Ishikawa (cell line): ENCODE data around the gene SH3RF1.

ENCODE experiments used
- CEBPB ChIP-seq: IDR thresholded peaks from 2 replicates; pipeline ENCODE4 v1.6.1; 2012
- CREB1 ChIP-seq: IDR thresholded peaks from 2 replicates; pipeline ENCODE4 v1.6.1; 2012; ENCODE audit warnings: low read depth
- EGR1 ChIP-seq: IDR thresholded peaks from 2 replicates; pipeline ENCODE4 v1.6.1; 2012
- EP300 ChIP-seq: IDR thresholded peaks from 2 replicates; pipeline ENCODE4 v1.6.1; 2012; ENCODE audit warnings: borderline replicate concordance
- FOXM1 ChIP-seq: IDR thresholded peaks from 2 replicates; pipeline ENCODE4 v1.6.1; 2012; ENCODE audit warnings: low read depth, borderline replicate concordance
- MAX ChIP-seq: IDR thresholded peaks from 2 replicates; pipeline ENCODE4 v1.6.1; 2012
- NFIC ChIP-seq: IDR thresholded peaks from 2 replicates; pipeline ENCODE4 v1.6.1; 2012
- RAD21 ChIP-seq: IDR thresholded peaks from 2 replicates; pipeline ENCODE4 v1.6.1; 2012; ENCODE audit warnings: low read depth
- REST ChIP-seq: IDR thresholded peaks from 2 replicates; pipeline ENCODE4 v1.6.1; 2012; ENCODE audit warnings: low read depth, mild to moderate bottlenecking
- TAF1 ChIP-seq: IDR thresholded peaks from 2 replicates; pipeline ENCODE4 v1.6.1; 2012; ENCODE audit warnings: low read depth, mild to moderate bottlenecking
- TCF12 ChIP-seq: IDR thresholded peaks from 2 replicates; pipeline ENCODE4 v1.6.1; 2012; ENCODE audit warnings: low read depth
- TEAD4 ChIP-seq: IDR thresholded peaks from 2 replicates; pipeline ENCODE4 v1.6.1; 2012
- USF1 ChIP-seq: IDR thresholded peaks from 2 replicates; pipeline ENCODE4 v1.6.1; 2012
- YY1 ChIP-seq: IDR thresholded peaks from 2 replicates; pipeline ENCODE4 v1.6.1; 2012; ENCODE audit warnings: low read depth
- ZBTB7A ChIP-seq: IDR thresholded peaks from 2 replicates; pipeline ENCODE4 v1.6.1; 2012; ENCODE audit warnings: low read depth

The SH3RF1 gene

GRCh38 chr4:169048868-169049414, 221.8 kb downstream of the SH3RF1 start:
- TF ChIP-seq TCF12 (no peak), TEAD4 (no peak), MAX (no peak), RAD21 (no peak), TAF1 (no peak), EP300 (no peak), FOXM1 (no peak), USF1 (no peak), EGR1 (no peak), NFIC (no peak), REST (no peak), ZBTB7A (no peak), YY1 (no peak)

GRCh38 chr4:169047956-169048355, 222.8 kb downstream of the SH3RF1 start:
- TF ChIP-seq REST = no peak
- TF ChIP-seq EGR1 = no peak
- no peak for TF ChIP-seq CREB1
- TF ChIP-seq FOXM1 = no peak

GRCh38 chr4:169045862-169046584, 224.7 kb downstream of the SH3RF1 start:
- TF ChIP-seq USF1 (no peak), MAX (no peak), NFIC (no peak), EGR1 (no peak), TCF12 (no peak), CREB1 (no peak), FOXM1 (no peak), REST (no peak), YY1 (no peak), TAF1 (no peak), EP300 (no peak), ZBTB7A (no peak), CEBPB (no peak), RAD21 (no peak)

- no peak for TF ChIP-seq CREB1
- TF ChIP-seq USF1 = no peak
Measured at GRCh38 chr4:169044714-169045447, 225.9 kb downstream of the SH3RF1 start.
